ENCODE measurements around the gene FSCN2. TPM values are rescaled to one million over a fixed set of nuclear protein-coding genes. Genes with fewer than 3 reads are reported as not detected.

FSCN2 gene
- total and polyA plus RNA-seq, 2 donors (not counting 1 experiment from before 2014, with no cell fraction given): 0.35 to 2.0 TPM

GRCh38 chr17:81524039-81524864 lies 3.9 kb upstream of the FSCN2 start:
- TF ChIP-seq, protein P1, sequence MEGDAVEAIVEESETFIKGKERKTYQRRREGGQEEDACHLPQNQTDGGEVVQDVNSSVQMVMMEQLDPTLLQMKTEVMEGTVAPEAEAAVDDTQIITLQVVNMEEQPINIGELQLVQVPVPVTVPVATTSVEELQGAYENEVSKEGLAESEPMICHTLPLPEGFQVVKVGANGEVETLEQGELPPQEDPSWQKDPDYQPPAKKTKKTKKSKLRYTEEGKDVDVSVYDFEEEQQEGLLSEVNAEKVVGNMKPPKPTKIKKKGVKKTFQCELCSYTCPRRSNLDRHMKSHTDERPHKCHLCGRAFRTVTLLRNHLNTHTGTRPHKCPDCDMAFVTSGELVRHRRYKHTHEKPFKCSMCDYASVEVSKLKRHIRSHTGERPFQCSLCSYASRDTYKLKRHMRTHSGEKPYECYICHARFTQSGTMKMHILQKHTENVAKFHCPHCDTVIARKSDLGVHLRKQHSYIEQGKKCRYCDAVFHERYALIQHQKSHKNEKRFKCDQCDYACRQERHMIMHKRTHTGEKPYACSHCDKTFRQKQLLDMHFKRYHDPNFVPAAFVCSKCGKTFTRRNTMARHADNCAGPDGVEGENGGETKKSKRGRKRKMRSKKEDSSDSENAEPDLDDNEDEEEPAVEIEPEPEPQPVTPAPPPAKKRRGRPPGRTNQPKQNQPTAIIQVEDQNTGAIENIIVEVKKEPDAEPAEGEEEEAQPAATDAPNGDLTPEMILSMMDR (conservative IDR thresholded peaks at IDR 0.05 in 1 of 2, IDR thresholded peaks at IDR 0.05 in 1 of 2; ENCODE audit: low read depth in 1 of 2, low read length in 2 of 2): no peak
- TF ChIP-seq EZH2 (IDR thresholded peaks at IDR 0.05; ENCODE audit: low read length, missing control alignments): no peak
- no peaks in the 10 kb centered on the region for H3K36me3 ChIP-seq (ENCODE audit: control insufficient read depth, insufficient read depth, low read length)
- no peaks in the 10 kb centered on the region for H4K20me1 ChIP-seq (ENCODE audit: control insufficient read depth, extremely low read depth, insufficient read depth, low read length)
- H3K9me3 ChIP-seq (ENCODE audit: control insufficient read depth, insufficient read depth, low read depth, low read length): no peaks in the 10 kb centered on the region
- H3K4me1 ChIP-seq (ENCODE audit: control insufficient read depth, extremely low read depth, insufficient read depth, low read length): peaks cover 2% of the 10 kb centered on the region
- no peak overlapping the region for H2AFZ ChIP-seq (ENCODE audit: low read length)
- peaks cover 4% of the 10 kb centered on the region for H3K27me3 ChIP-seq (ENCODE audit: control insufficient read depth, insufficient read depth, low read length)
- H3K27ac ChIP-seq (ENCODE audit: insufficient read depth, low read length): no peak overlapping the region
- no peak overlapping the region for H3K9ac ChIP-seq (ENCODE audit: insufficient read depth, low read length)
- no peak overlapping the region for H3K4me3 ChIP-seq (replicated peaks in 1 of 4; ENCODE audit: control extremely low read depth in 1 of 4, insufficient read depth in 1 of 4, low read depth in 3 of 4, low read length in 4 of 4)
- H3K4me2 ChIP-seq (ENCODE audit: extremely low read depth, insufficient read depth, low read length): no peak overlapping the region
- DNase-seq (ENCODE audit: low read depth in 2 of 2): no peak
- H3K79me2 ChIP-seq (ENCODE audit: control insufficient read depth, insufficient read depth, low read length): no peaks in the 10 kb centered on the region

DNA sequence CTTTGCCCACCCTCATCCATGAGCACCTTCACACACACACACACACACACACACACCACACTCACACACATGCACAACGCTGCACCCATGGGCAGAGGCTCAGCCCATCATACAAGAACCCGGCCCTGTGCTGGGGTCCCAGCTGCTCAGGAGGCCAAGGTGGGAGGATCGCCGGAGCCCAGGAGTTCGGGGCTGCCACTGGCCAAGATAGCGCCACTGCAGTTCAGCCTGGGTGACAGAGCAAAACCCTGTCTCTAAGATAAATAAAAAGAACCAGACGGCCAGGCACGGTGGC lies 3.4 kb upstream of the FSCN2 start:
- no peaks in the 10 kb centered on the region for H3K79me2 ChIP-seq (ENCODE audit: control insufficient read depth, insufficient read depth, low read length)
- H3K36me3 ChIP-seq (ENCODE audit: control insufficient read depth, insufficient read depth, low read length): no peaks in the 10 kb centered on the region
- peaks cover 2% of the 10 kb centered on the region for H3K4me1 ChIP-seq (ENCODE audit: control insufficient read depth, extremely low read depth, insufficient read depth, low read length)
- H3K27me3 ChIP-seq (ENCODE audit: control insufficient read depth, insufficient read depth, low read length): peaks cover 4% of the 10 kb centered on the region
- H3K4me2 ChIP-seq (ENCODE audit: extremely low read depth, insufficient read depth, low read length): no peak overlapping the region
- no peak overlapping the region for H3K27ac ChIP-seq (ENCODE audit: insufficient read depth, low read length)
- no peaks in the 10 kb centered on the region for H4K20me1 ChIP-seq (ENCODE audit: control insufficient read depth, extremely low read depth, insufficient read depth, low read length)
- no peak overlapping the region for H3K9ac ChIP-seq (ENCODE audit: insufficient read depth, low read length)
- H2AFZ ChIP-seq (ENCODE audit: low read length): no peak overlapping the region
- H3K4me3 ChIP-seq (replicated peaks in 1 of 4; ENCODE audit: control extremely low read depth in 1 of 4, insufficient read depth in 1 of 4, low read depth in 3 of 4, low read length in 4 of 4): no peak overlapping the region
- no peak for DNase-seq (ENCODE audit: low read depth in 2 of 2)
- H3K9me3 ChIP-seq (ENCODE audit: control insufficient read depth, insufficient read depth, low read depth, low read length): no peaks in the 10 kb centered on the region
- TF ChIP-seq, protein P1 (conservative IDR thresholded peaks at IDR 0.05 in 1 of 2, IDR thresholded peaks at IDR 0.05 in 1 of 2; ENCODE audit: low read depth in 1 of 2, low read length in 2 of 2): no peak

DNA sequence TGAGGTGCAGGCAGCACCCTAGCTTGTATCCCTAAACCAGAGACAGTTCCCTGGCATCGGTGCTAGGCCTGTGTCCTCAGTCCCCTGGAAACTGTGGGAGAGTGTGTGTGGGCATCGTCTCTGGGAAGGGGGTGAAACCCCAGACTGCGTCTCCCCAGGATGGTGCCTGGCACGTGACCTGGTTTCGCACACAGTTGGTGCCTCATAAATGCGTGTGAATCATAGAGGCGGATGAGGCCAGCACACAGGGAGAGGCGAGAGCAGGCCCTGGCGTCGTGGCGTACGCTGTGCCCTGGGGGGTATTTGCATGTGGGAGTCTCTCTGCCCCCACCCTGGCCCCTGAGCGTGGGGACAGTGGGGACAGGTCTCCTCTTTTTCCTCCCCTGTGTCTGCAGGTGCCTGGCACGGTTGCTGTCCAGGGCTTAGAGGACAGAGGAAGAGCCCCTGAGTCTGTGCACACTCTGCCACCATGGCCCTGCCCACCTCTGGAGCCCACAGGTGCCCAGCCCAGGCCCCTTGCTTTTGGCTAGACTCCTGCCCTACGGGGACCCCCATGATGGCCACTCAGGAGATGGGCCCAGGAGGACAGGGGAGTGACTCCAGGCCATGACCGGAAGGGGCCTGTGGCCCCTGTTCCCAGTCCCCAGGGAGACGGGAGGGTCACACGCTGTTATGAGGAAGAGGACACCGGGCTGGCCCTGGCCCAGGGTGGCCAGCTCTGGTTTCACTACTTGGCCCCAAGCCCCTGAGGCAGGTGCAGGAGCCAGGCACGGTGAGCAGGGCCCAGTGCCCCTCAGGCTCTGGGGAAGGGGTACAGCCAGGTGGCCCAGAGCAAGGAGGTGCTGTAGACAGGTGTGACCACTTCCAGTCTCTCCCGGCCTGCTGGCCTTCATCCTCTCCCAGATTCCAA lies 1.3 kb upstream of the FSCN2 start:
- no peak overlapping the region for H3K4me3 ChIP-seq (replicated peaks in 1 of 4; ENCODE audit: control extremely low read depth in 1 of 4, insufficient read depth in 1 of 4, low read depth in 3 of 4, low read length in 4 of 4)
- peaks cover 2% of the 10 kb centered on the region for H3K4me1 ChIP-seq (ENCODE audit: control insufficient read depth, extremely low read depth, insufficient read depth, low read length)
- no peaks in the 10 kb centered on the region for H4K20me1 ChIP-seq (ENCODE audit: control insufficient read depth, extremely low read depth, insufficient read depth, low read length)
- no peaks in the 10 kb centered on the region for H3K9me3 ChIP-seq (ENCODE audit: control insufficient read depth, insufficient read depth, low read depth, low read length)
- H3K27ac ChIP-seq (ENCODE audit: insufficient read depth, low read length): no peak overlapping the region
- no peak for DNase-seq (ENCODE audit: low read depth in 2 of 2)
- H2AFZ ChIP-seq (ENCODE audit: low read length): no peak overlapping the region
- no peaks in the 10 kb centered on the region for H3K79me2 ChIP-seq (ENCODE audit: control insufficient read depth, insufficient read depth, low read length)
- no peak overlapping the region for H3K4me2 ChIP-seq (ENCODE audit: extremely low read depth, insufficient read depth, low read length)
- H3K9ac ChIP-seq (ENCODE audit: insufficient read depth, low read length): no peak overlapping the region
- no peaks in the 10 kb centered on the region for H3K36me3 ChIP-seq (ENCODE audit: control insufficient read depth, insufficient read depth, low read length)
- TF ChIP-seq EZH2 (IDR thresholded peaks at IDR 0.05; ENCODE audit: low read length, missing control alignments): no peak
- TF ChIP-seq, protein P1 (conservative IDR thresholded peaks at IDR 0.05 in 1 of 2, IDR thresholded peaks at IDR 0.05 in 1 of 2; ENCODE audit: low read depth in 1 of 2, low read length in 2 of 2): no peak
- H3K27me3 ChIP-seq (ENCODE audit: control insufficient read depth, insufficient read depth, low read length): peaks cover 4% of the 10 kb centered on the region

Data from fibroblast of lung (primary cell).